SK-N-SH treated with all-trans-retinoic acid at 6 μM for 48 hours (cell line): ENCODE results near the gene KRTAP4-3.
"Not testable (repeated sequence)": the region's sequence is repeated elsewhere in the genome, so short reads cannot be mapped to it uniquely, and the experiment has no call there.

ENCODE experiments used
- ATAC-seq: fragments of 200-7000 bp; cut with Tn5 transposase; 3 replicates; pipeline ENCODE4 v1.9.1; 2020; ENCODE audit warnings: mild to moderate bottlenecking, moderate library complexity
- BACH2 ChIP-seq: fragments of 250-450 bp; sonication (Bioruptor Pico); IDR thresholded peaks from 2 replicates; pipeline ENCODE4 v1.9.0; 2021; ENCODE audit warnings: mild to moderate bottlenecking, borderline replicate concordance
- CREB5 ChIP-seq: fragments of 250-450 bp; sonication (Bioruptor Pico); IDR thresholded peaks from 2 replicates; pipeline ENCODE4 v1.5.1; 2020; ENCODE audit warnings: low read depth, mild to moderate bottlenecking, moderate library complexity
- CSDC2 ChIP-seq: fragments of 250-450 bp; sonication (Bioruptor Pico); IDR thresholded peaks from 2 replicates; pipeline ENCODE4 v1.5.0; 2020; ENCODE audit warnings: mild to moderate bottlenecking, moderate library complexity
- ESRRG ChIP-seq: fragments of 250-450 bp; sonication (Bioruptor Pico); IDR thresholded peaks from 2 replicates; pipeline ENCODE4 v1.6.1; 2021; ENCODE audit warnings: mild to moderate bottlenecking
- GLIS3 ChIP-seq: fragments of 250-450 bp; sonication (Bioruptor Pico); IDR thresholded peaks from 2 replicates; pipeline ENCODE4 v1.5.0; 2020; ENCODE audit warnings: mild to moderate bottlenecking, moderate library complexity
- ISL1 ChIP-seq: fragments of 250-450 bp; sonication (Bioruptor Pico); IDR thresholded peaks from 2 replicates; pipeline ENCODE4 v2.1.2; 2022; ENCODE audit warnings: mild to moderate bottlenecking, moderate library complexity
- OSR1 ChIP-seq: fragments of 250-450 bp; sonication (Bioruptor Pico); IDR thresholded peaks from 2 replicates; pipeline ENCODE4 v1.8.0; 2022; ENCODE audit warnings: moderate library complexity, mild to moderate bottlenecking, inconsistent platforms
- PATZ1 ChIP-seq: fragments of 250-450 bp; sonication (Bioruptor Pico); IDR thresholded peaks from 2 replicates; pipeline ENCODE4 v1.8.0; 2020; ENCODE audit warnings: mild to moderate bottlenecking, moderate library complexity, borderline replicate concordance
- POU6F1 ChIP-seq: fragments of 250-450 bp; sonication (Bioruptor Pico); IDR thresholded peaks from 2 replicates; pipeline ENCODE4 v1.8.0; 2021; ENCODE audit warnings: low read depth, mild to moderate bottlenecking, moderate library complexity, borderline replicate concordance
- PPARA ChIP-seq: fragments of 250-450 bp; sonication (Bioruptor Pico); IDR thresholded peaks from 2 replicates; pipeline ENCODE4 v1.5.0; 2020; ENCODE audit warnings: mild to moderate bottlenecking, borderline replicate concordance
- RARB ChIP-seq: fragments of 250-450 bp; sonication (Bioruptor Pico); IDR thresholded peaks from 2 replicates; pipeline ENCODE4 v1.8.0; 2021; ENCODE audit warnings: mild to moderate bottlenecking, moderate library complexity
- SNAI2 ChIP-seq: fragments of 250-450 bp; sonication (Bioruptor Pico); IDR thresholded peaks from 2 replicates; pipeline ENCODE4 v1.5.0; 2020; ENCODE audit warnings: mild to moderate bottlenecking, moderate library complexity
- TCF4 ChIP-seq: fragments of 250-450 bp; sonication (Bioruptor Pico); IDR thresholded peaks from 2 replicates; pipeline ENCODE4 v1.8.0; 2021; ENCODE audit warnings: mild to moderate bottlenecking, moderate library complexity, borderline replicate concordance
- TOX ChIP-seq: fragments of 250-450 bp; sonication (Bioruptor Pico); IDR thresholded peaks from 2 replicates; pipeline ENCODE4 v1.8.0; 2021; ENCODE audit warnings: mild to moderate bottlenecking, moderate library complexity, borderline replicate concordance
- ZC3H10 ChIP-seq: fragments of 250-450 bp; sonication (Bioruptor Pico); IDR thresholded peaks from 2 replicates; pipeline ENCODE4 v1.5.1; 2021; ENCODE audit warnings: mild to moderate bottlenecking, moderate library complexity
- ZFP3 ChIP-seq: fragments of 250-450 bp; sonication (Bioruptor Pico); IDR thresholded peaks from 2 replicates; pipeline ENCODE4 v1.5.0; 2020; ENCODE audit warnings: mild to moderate bottlenecking, moderate library complexity
- ZFP30 ChIP-seq: fragments of 450-650 bp; formaldehyde crosslinking; IDR thresholded peaks from 2 replicates; pipeline ENCODE4 v1.5.0; 2022; ENCODE audit warnings: mild to moderate bottlenecking, moderate library complexity
- ZNF70 ChIP-seq: fragments of 450-650 bp; formaldehyde crosslinking; IDR thresholded peaks from 2 replicates; pipeline ENCODE4 v1.5.0; 2020; ENCODE audit warnings: mild to moderate bottlenecking, moderate library complexity
- ZNF8 ChIP-seq: fragments of 450-650 bp; formaldehyde crosslinking; IDR thresholded peaks from 2 replicates; pipeline ENCODE4 v1.5.0; 2020; ENCODE audit warnings: mild to moderate bottlenecking, moderate library complexity
- TF ChIP-seq, protein P1 (sequence below): fragments of 250-450 bp; sonication (Bioruptor Pico); IDR thresholded peaks from 2 replicates; pipeline ENCODE4 v1.5.0; 2020; ENCODE audit warnings: mild to moderate bottlenecking, moderate library complexity

The KRTAP4-3 gene

DNA sequence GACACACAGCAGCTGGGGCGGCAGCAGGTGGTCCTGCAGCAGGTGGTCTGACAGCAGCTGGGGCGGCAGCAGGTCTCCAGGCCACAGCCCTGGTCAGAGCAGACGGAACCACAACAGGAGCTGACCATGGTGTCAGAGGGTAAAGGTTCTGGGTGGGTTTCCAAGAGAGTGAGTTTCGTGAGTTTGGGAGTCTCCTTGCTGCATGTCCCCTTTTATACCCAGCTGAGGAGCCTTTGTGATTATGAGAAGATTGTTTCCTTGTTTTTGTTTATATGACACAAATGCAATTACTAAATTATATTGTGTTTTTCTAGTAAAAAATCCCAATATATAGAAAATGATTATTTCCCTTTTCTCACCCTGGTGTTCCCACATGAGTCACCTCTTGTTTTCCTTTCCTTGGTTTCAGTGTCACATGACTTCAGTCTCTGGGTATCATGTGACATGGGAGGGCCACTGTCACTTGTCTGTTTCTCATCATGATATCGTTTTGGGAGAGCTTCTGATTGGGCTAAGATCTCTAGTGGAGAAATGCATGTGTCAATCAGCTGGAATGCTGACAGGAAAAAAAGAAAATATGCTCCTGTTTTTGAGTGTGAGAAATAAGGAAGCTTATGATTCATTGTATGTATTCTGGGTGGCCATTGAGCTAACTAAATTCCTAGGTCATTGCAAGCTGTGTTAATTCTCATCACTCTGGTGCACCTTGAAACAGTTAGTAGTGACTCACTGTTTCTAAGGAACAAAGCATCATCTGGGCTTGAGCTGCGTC, 27.5 kb downstream of the KRTAP4-3 start, which contains the start of gene KRTAP4-6:
Gene KRTAP4-6, minus strand, starts transcription at position 185 of the 772 bp plus-strand sequence. Its CDS starts 57 bp downstream, at position 128.
- no peak for ATAC-seq
- no peak for TF ChIP-seq ZFP30 (CRISPR knock-in tag)
- no peak for TF ChIP-seq RARB
- TF ChIP-seq POU6F1 (CRISPR knock-in tag) = no peak
- no peak for TF ChIP-seq CREB5
- no peak for TF ChIP-seq TOX (CRISPR knock-in tag)
- TF ChIP-seq, protein P1, sequence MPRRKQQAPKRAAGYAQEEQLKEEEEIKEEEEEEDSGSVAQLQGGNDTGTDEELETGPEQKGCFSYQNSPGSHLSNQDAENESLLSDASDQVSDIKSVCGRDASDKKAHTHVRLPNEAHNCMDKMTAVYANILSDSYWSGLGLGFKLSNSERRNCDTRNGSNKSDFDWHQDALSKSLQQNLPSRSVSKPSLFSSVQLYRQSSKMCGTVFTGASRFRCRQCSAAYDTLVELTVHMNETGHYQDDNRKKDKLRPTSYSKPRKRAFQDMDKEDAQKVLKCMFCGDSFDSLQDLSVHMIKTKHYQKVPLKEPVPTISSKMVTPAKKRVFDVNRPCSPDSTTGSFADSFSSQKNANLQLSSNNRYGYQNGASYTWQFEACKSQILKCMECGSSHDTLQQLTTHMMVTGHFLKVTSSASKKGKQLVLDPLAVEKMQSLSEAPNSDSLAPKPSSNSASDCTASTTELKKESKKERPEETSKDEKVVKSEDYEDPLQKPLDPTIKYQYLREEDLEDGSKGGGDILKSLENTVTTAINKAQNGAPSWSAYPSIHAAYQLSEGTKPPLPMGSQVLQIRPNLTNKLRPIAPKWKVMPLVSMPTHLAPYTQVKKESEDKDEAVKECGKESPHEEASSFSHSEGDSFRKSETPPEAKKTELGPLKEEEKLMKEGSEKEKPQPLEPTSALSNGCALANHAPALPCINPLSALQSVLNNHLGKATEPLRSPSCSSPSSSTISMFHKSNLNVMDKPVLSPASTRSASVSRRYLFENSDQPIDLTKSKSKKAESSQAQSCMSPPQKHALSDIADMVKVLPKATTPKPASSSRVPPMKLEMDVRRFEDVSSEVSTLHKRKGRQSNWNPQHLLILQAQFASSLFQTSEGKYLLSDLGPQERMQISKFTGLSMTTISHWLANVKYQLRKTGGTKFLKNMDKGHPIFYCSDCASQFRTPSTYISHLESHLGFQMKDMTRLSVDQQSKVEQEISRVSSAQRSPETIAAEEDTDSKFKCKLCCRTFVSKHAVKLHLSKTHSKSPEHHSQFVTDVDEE (CRISPR knock-in tag) = no peak
- no peak for TF ChIP-seq PATZ1 (CRISPR knock-in tag)
- no peak for TF ChIP-seq OSR1 (CRISPR knock-in tag)
- TF ChIP-seq CSDC2 = no peak
- no peak for TF ChIP-seq SNAI2 (CRISPR knock-in tag)
- TF ChIP-seq ESRRG (CRISPR knock-in tag) = no peak
- no peak for TF ChIP-seq ZNF8 (CRISPR knock-in tag)
- TF ChIP-seq ZNF70 (CRISPR knock-in tag) = no peak
- TF ChIP-seq, all 23 proteins: peak for 0

DNA sequence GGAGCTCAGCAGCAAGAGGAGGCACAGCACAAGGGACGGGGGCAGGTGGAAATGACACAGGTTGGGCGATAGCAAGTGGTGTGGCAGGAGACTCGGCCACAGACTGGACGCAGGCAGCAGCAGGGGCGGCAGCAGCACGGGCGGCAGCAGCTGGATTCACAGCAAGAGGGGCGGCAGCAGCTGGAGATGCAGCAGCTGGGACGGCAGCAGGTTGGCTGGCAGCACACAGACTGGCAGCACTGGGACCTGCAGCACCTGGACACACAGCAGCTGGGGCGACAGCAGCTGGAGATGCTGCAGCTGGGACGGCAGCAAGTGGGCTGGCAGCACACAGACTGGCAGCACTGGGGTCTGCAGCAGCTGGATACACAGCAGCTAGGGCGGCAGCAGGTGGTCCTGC, 28.2 kb downstream of the KRTAP4-3 start:
- not testable (repeated sequence) for ATAC-seq

- TF ChIP-seq ZFP3 (CRISPR knock-in tag) = no peak
- no peak for TF ChIP-seq CREB5
- TF ChIP-seq TOX (CRISPR knock-in tag) = no peak
- no peak for TF ChIP-seq BACH2 (CRISPR knock-in tag)
- TF ChIP-seq ESRRG (CRISPR knock-in tag) = no peak
- TF ChIP-seq TCF4 (CRISPR knock-in tag) = no peak
- TF ChIP-seq ZFP30 (CRISPR knock-in tag) = no peak
Measured at GRCh38 chr17:41133880-41134735, 33.9 kb downstream of the KRTAP4-3 start.

GRCh38 chr17:41131979-41132378, 36.0 kb downstream of the KRTAP4-3 start:
- no peak for ATAC-seq
- TF ChIP-seq OSR1 (CRISPR knock-in tag) (no peak), POU6F1 (CRISPR knock-in tag) (no peak), ZNF8 (CRISPR knock-in tag) (no peak), GLIS3 (CRISPR knock-in tag) (no peak), ZFP3 (CRISPR knock-in tag) (no peak), TOX (CRISPR knock-in tag) (no peak), ISL1 (CRISPR knock-in tag) (no peak), ZNF70 (CRISPR knock-in tag) (no peak), PPARA (CRISPR knock-in tag) (no peak), TCF4 (CRISPR knock-in tag) (no peak), ZFP30 (CRISPR knock-in tag) (no peak), ZC3H10 (CRISPR knock-in tag) (no peak), SNAI2 (CRISPR knock-in tag) (no peak), PATZ1 (CRISPR knock-in tag) (no peak), ESRRG (CRISPR knock-in tag) (no peak)

More at GRCh38 chr17:41133880-41134735, 33.9 kb downstream of the KRTAP4-3 start:
- no peak for ATAC-seq
